Omental fat pad (tissue), 4 donors: ENCODE results near the gene H2BK1. TPM values are rescaled to one million over a fixed set of nuclear protein-coding genes. Genes with fewer than 3 reads are reported as not detected.

Source experiments
- ATAC-seq: fragments of 150-250 bp; one replicate; pipeline ENCODE4 v1.9.1; 2016; ENCODE audit warnings: mild to moderate bottlenecking, moderate library complexity; ENCODE audit not compliant: low FRiP score
- DNase-seq: peaks from one replicate; pipeline ENCODE4 v3.0.0-alpha.2; 2019; ENCODE audit warnings: low spot score
- total RNA-seq, 4 donors: library from RNA; depleted of rRNA; stranded (reverse); fragments of >200 nt; gene quantifications; one replicate each; pipeline ENCODE4 v1.1.0, GENCODE V29; 2016
- TF ChIP-seq, protein P1 (sequence below), 3 donors: fragments of 450-650 bp; IDR thresholded peaks; one replicate each; pipeline ENCODE4 v1.5.1; 2016 to 2017; ENCODE audit warnings: antibody characterized with exemption in 3 of 3, mild to moderate bottlenecking in 3 of 3, moderate library complexity in 2 of 3

H2BK1 gene
- total RNA-seq, 4 donors from 2014 or later = not detected

DNA sequence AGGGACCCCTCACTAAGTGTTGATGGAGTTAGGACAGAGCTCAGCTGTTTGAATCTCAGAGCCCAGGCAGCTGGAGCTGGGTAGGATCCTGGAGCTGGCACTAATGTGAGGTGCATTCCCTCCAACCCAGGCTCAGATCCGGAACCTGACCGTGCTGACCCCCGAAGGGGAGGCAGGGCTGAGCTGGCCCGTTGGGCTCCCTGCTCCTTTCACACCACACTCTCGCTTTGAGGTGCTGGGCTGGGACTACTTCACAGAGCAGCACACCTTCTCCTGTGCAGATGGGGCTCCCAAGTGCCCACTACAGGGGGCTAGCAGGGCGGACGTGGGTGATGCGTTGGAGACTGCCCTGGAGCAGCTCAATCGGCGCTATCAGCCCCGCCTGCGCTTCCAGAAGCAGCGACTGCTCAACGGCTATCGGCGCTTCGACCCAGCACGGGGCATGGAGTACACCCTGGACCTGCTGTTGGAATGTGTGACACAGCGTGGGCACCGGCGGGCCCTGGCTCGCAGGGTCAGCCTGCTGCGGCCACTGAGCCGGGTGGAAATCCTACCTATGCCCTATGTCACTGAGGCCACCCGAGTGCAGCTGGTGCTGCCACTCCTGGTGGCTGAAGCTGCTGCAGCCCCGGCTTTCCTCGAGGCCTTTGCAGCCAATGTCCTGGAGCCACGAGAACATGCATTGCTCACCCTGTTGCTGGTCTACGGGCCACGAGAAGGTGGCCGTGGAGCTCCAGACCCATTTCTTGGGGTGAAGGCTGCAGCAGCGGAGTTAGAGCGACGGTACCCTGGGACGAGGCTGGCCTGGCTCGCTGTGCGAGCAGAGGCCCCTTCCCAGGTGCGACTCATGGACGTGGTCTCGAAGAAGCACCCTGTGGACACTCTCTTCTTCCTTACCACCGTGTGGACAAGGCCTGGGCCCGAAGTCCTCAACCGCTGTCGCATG, 27.2 kb upstream of the H2BK1 start:
- ATAC-seq = no peak
- DNase-seq = no peak
- TF ChIP-seq, protein P1, sequence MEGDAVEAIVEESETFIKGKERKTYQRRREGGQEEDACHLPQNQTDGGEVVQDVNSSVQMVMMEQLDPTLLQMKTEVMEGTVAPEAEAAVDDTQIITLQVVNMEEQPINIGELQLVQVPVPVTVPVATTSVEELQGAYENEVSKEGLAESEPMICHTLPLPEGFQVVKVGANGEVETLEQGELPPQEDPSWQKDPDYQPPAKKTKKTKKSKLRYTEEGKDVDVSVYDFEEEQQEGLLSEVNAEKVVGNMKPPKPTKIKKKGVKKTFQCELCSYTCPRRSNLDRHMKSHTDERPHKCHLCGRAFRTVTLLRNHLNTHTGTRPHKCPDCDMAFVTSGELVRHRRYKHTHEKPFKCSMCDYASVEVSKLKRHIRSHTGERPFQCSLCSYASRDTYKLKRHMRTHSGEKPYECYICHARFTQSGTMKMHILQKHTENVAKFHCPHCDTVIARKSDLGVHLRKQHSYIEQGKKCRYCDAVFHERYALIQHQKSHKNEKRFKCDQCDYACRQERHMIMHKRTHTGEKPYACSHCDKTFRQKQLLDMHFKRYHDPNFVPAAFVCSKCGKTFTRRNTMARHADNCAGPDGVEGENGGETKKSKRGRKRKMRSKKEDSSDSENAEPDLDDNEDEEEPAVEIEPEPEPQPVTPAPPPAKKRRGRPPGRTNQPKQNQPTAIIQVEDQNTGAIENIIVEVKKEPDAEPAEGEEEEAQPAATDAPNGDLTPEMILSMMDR (IDR thresholded peaks at IDR 0.05) = no peak

DNA sequence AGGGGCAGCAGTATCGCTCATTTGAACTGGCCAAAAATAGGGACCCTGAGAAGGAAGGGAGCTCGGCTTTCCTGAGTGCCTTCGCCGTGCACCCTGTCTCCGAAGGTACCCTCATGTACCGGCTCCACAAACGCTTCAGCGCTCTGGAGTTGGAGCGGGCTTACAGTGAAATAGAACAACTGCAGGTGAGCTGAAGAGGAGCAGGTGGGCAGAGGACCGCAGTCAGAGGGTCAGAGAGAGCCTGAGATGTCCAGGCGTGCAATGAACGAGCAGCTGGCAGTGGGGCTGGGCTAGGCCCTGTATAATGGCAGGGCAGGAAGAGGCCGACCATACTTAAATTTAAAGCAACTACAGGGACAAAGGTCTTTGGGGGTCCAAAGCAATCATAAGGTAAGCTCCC, 26.1 kb upstream of the H2BK1 start:
- no peak for DNase-seq
- no peak for ATAC-seq
- TF ChIP-seq, protein P1 (IDR thresholded peaks at IDR 0.05) = no peak

DNA sequence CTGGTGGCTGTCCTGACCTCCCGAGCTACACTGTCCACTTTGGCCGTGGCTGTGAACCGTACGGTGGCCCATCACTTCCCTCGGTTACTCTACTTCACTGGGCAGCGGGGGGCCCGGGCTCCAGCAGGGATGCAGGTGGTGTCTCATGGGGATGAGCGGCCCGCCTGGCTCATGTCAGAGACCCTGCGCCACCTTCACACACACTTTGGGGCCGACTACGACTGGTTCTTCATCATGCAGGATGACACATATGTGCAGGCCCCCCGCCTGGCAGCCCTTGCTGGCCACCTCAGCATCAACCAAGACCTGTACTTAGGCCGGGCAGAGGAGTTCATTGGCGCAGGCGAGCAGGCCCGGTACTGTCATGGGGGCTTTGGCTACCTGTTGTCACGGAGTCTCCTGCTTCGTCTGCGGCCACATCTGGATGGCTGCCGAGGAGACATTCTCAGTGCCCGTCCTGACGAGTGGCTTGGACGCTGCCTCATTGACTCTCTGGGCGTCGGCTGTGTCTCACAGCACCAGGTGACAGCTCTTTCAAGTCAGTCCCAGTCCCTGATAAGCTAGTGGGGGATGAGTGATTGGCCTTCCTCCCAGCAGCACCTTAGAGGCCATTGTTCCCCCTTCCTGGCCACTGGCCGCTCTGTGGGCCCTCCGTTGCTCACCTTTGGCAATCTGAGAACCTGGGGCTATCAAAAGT, 25.0 kb upstream of the H2BK1 start:
- TF ChIP-seq, protein P1 (IDR thresholded peaks at IDR 0.05) = no peak

DNA sequence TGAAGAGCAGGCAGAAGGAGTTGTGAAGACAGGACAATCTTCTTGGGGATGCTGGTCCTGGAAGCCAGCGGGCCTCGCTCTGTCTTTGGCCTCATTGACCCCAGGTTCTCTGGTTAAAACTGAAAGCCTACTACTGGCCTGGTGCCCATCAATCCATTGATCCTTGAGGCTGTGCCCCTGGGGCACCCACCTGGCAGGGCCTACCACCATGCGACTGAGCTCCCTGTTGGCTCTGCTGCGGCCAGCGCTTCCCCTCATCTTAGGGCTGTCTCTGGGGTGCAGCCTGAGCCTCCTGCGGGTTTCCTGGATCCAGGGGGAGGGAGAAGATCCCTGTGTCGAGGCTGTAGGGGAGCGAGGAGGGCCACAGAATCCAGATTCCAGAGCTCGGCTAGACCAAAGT, 23.5 kb upstream of the H2BK1 start:
- TF ChIP-seq, protein P1 (IDR thresholded peaks at IDR 0.05) = no peak
- ATAC-seq (no peak), DNase-seq (no peak)

More for the DNA sequence above, 25.0 kb upstream of the H2BK1 start:
- ATAC-seq = no peak
- no peak for DNase-seq

DNA sequence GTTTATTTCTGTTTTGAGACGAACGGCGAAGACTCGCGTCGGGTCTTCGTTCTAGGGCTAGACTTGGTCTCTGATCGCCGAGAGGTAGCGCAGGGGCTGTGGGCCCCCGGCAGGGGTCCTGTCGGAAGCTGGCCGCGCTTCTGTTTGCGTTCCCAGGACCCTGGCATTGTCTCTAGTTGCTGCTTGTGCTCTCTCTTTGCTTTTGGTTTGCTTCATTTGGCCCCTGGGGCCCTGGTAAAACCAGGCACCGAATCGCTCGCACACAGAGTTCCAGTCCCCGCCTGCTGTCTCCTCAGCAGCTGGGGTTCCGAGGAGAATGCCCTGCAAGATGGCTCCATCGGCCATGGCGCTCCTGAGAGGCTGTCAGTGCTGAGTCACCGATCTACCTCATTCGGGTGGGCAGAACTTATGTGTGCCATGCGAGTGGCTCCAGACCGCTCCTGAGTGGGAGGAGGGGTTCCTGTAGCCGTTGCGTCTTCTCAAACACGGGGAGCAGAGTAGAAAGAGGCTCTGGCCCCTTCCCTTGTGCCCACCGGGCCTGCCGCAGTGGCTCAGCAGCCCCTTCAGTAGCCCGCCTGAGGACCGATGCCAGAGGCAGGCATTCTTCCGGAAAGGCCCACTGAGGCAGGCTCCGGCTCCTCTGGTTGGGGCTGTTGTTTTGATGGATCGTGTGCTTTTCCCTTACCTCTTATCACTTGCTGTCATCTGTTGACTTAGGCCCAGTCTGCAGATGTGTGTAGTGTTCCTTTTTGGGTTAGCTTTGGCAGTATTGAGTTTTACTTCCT, 22.8 kb upstream of the H2BK1 start:
- peak; percentile 81 for ATAC-seq
- TF ChIP-seq, protein P1 (IDR thresholded peaks at IDR 0.05) = no peak
- DNase-seq = no peak

DNA sequence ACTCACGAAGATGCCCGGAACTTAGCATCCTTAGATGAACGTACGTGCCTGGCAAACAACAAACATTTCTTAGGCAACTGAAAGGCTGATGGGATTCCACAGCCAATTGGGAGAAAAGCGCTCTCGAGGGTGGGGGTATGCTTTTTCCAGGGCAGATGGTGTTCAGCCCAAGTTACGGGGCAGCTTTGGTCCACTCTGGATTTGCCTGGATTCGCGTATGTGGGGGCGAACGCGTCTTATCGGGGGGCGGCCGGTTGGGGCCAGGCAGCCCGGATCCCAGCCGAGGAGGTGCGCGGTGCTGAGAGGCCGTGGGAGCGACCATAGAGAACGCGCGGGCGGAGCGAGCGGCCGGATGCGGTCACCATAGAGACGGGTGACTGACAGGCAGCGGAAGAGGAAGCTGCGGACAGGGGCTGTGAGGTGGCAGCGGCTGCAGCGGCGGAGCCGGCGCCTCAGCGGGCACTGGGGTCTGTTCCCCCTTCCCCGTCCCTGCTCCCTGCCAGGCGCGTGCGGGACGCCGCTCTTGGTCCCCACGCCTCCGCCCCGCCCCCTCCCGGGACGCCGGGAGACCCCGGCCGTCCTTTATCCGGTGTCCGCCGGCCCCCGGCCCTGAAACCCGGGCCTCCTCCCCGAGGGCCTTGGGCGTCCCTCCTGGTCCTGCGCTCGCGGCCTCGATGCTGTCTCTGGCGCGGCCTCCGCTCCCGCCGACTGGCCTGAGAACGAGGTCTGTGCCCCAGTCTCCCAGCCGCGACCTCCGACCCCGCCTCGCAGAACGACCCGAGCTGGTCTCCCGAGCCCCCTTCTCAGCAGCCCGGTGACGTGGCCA, 22.0 kb upstream of the H2BK1 start, which contains the start of gene CHPF2:
Gene CHPF2 (plus strand): TSS at position 393 of the 826 bp plus-strand sequence. CDS start 1,529 bp downstream, outside the sequence.
- peak; percentile 92 for ATAC-seq
- DNase-seq = peak; percentile 67
- TF ChIP-seq, protein P1 (IDR thresholded peaks at IDR 0.05) = no peak
